HG02642 (cell line): ENCODE measurements around the gene TUBA3C.
"Not testable (repeated sequence)": the region's sequence is repeated elsewhere in the genome, so short reads cannot be mapped to it uniquely, and the experiment has no call there.

Experiments used
- ATAC-seq: cut with Tn5 transposase; IDR thresholded peaks from one replicate; pipeline ENCODE4 v1.9.1; 2021; ENCODE audit warnings: mild to moderate bottlenecking; ENCODE audit not compliant: unreplicated experiment, poor library complexity

Gene TUBA3C

GRCh38 chr13:19181621-19182485, at the start of gene TUBA3C:
Gene TUBA3C, minus strand, starts transcription at chr13:19181824. Its CDS starts 77 bp downstream, at chr13:19181747.
- ATAC-seq, result no peak

GRCh38 chr13:19207413-19207812, 25.8 kb upstream of the TUBA3C start:
- not testable (repeated sequence) for ATAC-seq

GRCh38 chr13:19192622-19193021, 11.0 kb upstream of the TUBA3C start:
- ATAC-seq, result not testable (repeated sequence)

GRCh38 chr13:19189911-19190310, 8.3 kb upstream of the TUBA3C start:
- not testable (repeated sequence) for ATAC-seq

GRCh38 chr13:19189368-19189767, 7.7 kb upstream of the TUBA3C start:
- not testable (repeated sequence) for ATAC-seq

- ATAC-seq, result no peak
These were observed 4.4 kb upstream of the TUBA3C start for GRCh38 chr13:19185865-19186645.

GRCh38 chr13:19185086-19185864, 3.7 kb upstream of the TUBA3C start:
- ATAC-seq, result no peak

GRCh38 chr13:19184176-19184575, 2.6 kb upstream of the TUBA3C start:
- ATAC-seq, result no peak

- ATAC-seq, result no peak
These were observed 2.1 kb upstream of the TUBA3C start for GRCh38 chr13:19183676-19184075.

GRCh38 chr13:19182536-19182935, 912 bp upstream of the TUBA3C start:
- ATAC-seq, result no peak

- no peak for ATAC-seq
These were observed 503 bp downstream of the TUBA3C start for GRCh38 chr13:19181021-19181620.

GRCh38 chr13:19179916-19180315, 1.7 kb downstream of the TUBA3C start:
- no peak for ATAC-seq

- ATAC-seq, result no peak
These were observed 2.6 kb downstream of the TUBA3C start for GRCh38 chr13:19178901-19179593.

- ATAC-seq, result not testable (repeated sequence)
These were observed 4.4 kb downstream of the TUBA3C start for GRCh38 chr13:19176981-19177776.

GRCh38 chr13:19173752-19174151, 7.9 kb downstream of the TUBA3C start:
- no peak for ATAC-seq

- ATAC-seq, result no peak
These were observed 9.0 kb downstream of the TUBA3C start for GRCh38 chr13:19172647-19173030.

- ATAC-seq, result no peak
These were observed 9.5 kb downstream of the TUBA3C start for GRCh38 chr13:19172007-19172646.

GRCh38 chr13:19171563-19171962, 10.1 kb downstream of the TUBA3C start:
- no peak for ATAC-seq
